SK-N-SH treated with all-trans-retinoic acid at 6 μM for 48 hours (cell line): Measurements from ENCODE around the gene DNAH3.

Experiments used
- ATAC-seq: fragments of 200-7000 bp; cut with Tn5 transposase; 3 replicates; pipeline ENCODE4 v1.9.1; 2020; ENCODE audit warnings: mild to moderate bottlenecking, moderate library complexity
- CREB5 ChIP-seq: fragments of 250-450 bp; sonication (Bioruptor Pico); IDR thresholded peaks from 2 replicates; pipeline ENCODE4 v1.5.1; 2020; ENCODE audit warnings: low read depth, mild to moderate bottlenecking, moderate library complexity
- CSRNP3 ChIP-seq: fragments of 250-450 bp; sonication (Bioruptor Pico); IDR thresholded peaks from 2 replicates; pipeline ENCODE4 v1.5.1; 2021; ENCODE audit warnings: mild to moderate bottlenecking, moderate library complexity
- GLIS3 ChIP-seq: fragments of 250-450 bp; sonication (Bioruptor Pico); IDR thresholded peaks from 2 replicates; pipeline ENCODE4 v1.5.0; 2020; ENCODE audit warnings: mild to moderate bottlenecking, moderate library complexity

DNAH3 gene

GRCh38 chr16:20884240-20884556 lies 266.4 kb downstream of the DNAH3 start (continued):
- TF ChIP-seq CREB5 (CRISPR knock-in tag) (no peak), GLIS3 (CRISPR knock-in tag) (no peak)

- ATAC-seq, result no peak
- no peak for TF ChIP-seq CSRNP3 (CRISPR knock-in tag)
- TF ChIP-seq, all 23 proteins: peak for 0
Measured at GRCh38 chr16:20883554-20884239, 266.9 kb downstream of the DNAH3 start.
